Esophagus mucosa (tissue), 1 donor: ENCODE results near the gene UVSSA. TPM values are rescaled to one million over a fixed set of nuclear protein-coding genes. Genes with fewer than 3 reads are reported as not detected.

Source experiments
- ATAC-seq: fragments of 200-7000 bp; cut with Tn5 transposase; one replicate; pipeline ENCODE4 v1.9.1; 2020
- total RNA-seq: library from RNA; stranded (reverse); gene quantifications from one replicate; pipeline ENCODE4 v1.2.4, GENCODE V29; 2023
- donor health status: DM: yes; HTN: yes; CAD: no.

The UVSSA gene, protein sequence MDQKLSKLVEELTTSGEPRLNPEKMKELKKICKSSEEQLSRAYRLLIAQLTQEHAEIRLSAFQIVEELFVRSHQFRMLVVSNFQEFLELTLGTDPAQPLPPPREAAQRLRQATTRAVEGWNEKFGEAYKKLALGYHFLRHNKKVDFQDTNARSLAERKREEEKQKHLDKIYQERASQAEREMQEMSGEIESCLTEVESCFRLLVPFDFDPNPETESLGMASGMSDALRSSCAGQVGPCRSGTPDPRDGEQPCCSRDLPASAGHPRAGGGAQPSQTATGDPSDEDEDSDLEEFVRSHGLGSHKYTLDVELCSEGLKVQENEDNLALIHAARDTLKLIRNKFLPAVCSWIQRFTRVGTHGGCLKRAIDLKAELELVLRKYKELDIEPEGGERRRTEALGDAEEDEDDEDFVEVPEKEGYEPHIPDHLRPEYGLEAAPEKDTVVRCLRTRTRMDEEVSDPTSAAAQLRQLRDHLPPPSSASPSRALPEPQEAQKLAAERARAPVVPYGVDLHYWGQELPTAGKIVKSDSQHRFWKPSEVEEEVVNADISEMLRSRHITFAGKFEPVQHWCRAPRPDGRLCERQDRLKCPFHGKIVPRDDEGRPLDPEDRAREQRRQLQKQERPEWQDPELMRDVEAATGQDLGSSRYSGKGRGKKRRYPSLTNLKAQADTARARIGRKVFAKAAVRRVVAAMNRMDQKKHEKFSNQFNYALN
- 11.0 TPM for total RNA-seq

- ATAC-seq, result peak; percentile 96
Measured at GRCh38 chr4:1346781-1347409, at the start of gene UVSSA. UVSSA (plus strand) TSS chr4:1347208; CDS start chr4:1348092, 884 bp downstream.

DNA sequence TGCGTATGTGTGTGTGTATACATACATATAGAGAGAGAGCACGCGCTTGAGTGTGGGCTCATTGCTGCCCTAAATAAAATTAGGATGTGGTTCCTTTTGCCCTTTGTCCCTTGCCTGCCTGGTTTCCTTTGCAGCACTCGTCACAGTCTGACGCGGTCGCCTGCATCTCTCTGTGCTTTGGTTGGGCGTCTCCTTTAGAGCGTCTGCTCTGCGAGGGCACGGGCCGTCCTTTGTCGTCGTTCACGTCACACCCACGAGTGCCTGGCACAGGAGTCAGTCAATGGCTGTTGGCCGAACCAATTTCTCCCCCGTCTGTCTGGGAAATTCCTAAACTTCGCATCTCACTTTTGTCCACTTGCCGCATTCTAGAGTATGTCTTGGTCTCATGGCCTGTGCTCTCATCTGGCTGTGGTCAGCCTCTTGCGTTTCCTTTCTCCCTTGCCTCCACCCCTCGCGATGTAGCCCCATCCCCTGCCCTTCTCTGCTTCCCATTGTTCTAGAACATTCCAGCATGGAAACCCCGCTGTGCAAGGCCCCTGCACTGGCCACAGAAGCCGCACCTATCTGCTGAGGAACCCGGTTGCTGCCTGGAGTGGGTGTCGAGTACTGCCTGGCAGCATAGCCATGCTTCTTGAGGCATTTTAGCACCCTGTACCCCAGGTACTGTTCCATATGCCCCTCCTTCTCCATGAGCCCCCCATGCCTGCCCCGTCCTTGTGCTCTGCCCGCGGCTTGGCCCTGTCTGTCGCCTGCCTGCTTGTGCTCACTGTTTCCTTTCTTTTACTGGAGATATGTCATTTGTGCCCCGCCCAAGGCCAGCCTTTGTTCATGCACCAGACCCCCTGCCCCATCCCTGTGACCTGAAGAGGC, 49.3 kb upstream of the UVSSA start:
- ATAC-seq, result no peak

- no peak for ATAC-seq
Measured at GRCh38 chr4:1298461-1298860, 48.5 kb upstream of the UVSSA start.

DNA sequence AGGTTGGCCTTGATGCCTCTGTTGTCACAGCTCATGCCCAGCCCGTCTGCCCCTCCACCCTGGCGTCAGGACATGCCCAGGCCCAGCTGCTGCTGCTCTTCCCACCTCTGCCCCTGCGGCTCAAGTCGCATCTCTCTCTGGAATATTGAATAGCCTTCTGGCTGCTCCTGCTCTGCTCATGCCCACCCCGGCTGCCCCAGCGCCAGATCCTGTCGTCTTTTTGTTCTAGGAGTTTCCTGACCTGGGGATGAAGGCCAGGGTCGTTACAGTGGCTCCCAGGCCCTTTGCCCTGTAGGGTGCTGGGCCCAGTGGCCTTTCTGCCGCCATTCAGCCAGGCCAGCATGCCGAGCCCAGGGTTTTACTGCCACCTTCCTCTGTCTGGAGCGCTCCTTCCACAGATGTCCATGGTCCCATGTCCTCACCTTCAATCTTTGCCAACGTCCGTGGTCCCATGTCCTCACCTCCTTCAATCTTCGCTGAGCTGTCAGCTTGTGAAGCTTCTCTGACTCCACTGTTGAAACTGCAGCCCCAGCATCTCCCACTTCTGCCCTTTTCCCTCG, 47.6 kb upstream of the UVSSA start:
- no peak for ATAC-seq

DNA sequence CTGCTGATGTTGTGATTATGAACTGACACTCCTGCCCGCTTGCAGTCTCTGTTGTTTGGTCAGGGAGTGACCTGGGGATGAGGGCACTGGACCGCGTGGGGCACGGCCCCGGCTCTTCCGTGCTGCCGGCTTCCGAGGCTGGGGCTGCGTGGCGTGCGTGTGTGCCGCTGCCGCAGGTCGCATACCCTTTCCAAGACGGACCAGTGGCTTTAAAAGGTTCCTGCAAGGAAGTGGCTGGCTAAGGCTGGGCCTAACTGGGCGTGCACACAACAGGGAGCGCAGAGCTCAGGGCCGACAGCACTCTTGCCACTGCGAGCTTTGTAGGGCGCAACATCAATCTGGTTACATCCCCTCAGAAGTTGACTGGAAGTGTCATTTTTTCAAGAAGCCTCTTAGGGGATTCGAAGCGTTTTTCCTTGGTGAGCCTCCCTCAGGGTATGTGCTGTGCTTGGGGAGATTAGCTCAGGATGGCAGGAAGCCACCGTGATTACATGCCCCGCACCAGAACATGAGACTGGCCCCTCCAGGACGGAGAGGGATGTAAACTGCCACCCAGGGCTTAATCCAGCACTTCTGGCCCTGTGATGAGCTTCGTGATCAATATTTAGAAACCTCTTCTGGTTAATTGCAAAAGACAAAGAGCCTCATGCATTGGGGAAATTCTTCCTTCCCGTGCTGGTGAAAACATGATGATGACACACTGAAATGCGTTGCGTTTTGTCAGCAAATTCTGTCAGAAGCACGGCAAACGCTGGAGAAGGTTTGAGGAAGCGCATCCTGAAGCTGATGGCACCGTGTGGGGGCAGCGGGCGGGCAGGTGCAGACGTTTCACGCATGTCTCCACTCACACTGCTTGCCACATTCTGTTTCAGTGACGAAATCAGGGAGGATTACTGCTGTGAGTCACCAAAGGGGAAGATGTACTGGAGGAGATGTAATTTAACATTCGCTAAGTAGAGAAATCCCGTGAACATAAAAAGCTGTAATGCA, 46.2 kb upstream of the UVSSA start:
- peak; percentile 92 for ATAC-seq

DNA sequence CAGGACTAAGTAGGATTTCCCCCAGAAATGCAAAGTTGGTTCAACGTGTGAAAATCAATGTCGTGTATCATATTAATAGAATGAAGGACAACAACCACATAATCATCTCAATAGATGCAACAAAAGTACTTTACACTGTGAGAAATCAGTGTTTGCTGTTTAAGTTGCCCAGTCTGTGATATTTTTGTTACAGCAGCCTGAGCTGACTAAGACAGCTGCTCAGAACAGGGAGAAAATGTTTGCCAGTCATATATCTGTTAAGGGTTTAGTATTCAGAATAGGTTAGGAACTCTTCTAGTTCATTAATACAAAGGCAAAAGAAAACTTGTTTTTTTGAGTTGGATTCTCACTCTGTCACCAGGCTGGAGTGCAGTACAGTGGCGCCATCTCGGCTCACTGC, 44.8 kb upstream of the UVSSA start:
- no peak for ATAC-seq

- ATAC-seq, result no peak
Measured at GRCh38 chr4:1305261-1305711, 41.7 kb upstream of the UVSSA start.

- peak; percentile 51 for ATAC-seq
Measured at GRCh38 chr4:1305781-1306455, 41.1 kb upstream of the UVSSA start.

GRCh38 chr4:1307951-1308735, 38.9 kb upstream of the UVSSA start:
- no peak for ATAC-seq

GRCh38 chr4:1309261-1310010, 37.6 kb upstream of the UVSSA start:
- peak; percentile 56 for ATAC-seq

DNA sequence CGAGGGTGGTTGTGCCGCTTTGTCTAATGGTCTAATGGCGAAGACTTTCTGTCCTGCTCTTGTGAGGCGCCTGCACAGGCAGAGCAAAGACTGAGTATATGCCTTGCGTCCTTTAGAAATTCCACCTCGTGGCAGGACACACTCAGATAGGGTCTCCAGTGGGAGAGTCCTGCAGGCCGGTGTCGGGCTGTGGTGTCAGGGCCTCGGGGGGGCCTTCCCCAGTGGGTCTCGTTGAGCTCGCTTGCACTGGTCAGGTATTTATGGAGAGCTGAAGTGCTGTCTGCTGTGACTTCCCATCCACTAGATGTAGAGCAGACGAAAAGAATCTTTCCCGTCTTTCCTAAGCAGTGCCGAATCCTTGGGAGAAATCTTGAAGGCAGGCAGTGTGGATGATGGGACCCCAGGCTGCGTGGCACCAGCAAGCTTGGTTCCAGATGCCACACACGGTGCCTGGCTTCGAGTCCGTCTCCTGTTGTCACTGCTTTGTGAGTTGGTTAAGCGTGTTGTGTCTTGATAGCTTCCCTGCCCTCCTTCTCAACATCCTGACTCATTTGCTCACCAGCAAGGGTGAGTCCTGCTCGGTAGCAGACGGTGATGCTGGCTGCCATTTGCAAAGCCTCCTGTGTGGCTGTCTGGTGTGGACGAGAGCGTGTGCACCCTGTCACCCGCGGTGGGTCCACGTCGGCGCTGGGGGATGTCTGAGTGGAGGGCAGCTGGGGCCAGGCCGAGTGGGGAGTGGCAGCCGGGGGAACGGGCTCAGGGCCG, 36.8 kb upstream of the UVSSA start:
- peak; percentile 65 for ATAC-seq

DNA sequence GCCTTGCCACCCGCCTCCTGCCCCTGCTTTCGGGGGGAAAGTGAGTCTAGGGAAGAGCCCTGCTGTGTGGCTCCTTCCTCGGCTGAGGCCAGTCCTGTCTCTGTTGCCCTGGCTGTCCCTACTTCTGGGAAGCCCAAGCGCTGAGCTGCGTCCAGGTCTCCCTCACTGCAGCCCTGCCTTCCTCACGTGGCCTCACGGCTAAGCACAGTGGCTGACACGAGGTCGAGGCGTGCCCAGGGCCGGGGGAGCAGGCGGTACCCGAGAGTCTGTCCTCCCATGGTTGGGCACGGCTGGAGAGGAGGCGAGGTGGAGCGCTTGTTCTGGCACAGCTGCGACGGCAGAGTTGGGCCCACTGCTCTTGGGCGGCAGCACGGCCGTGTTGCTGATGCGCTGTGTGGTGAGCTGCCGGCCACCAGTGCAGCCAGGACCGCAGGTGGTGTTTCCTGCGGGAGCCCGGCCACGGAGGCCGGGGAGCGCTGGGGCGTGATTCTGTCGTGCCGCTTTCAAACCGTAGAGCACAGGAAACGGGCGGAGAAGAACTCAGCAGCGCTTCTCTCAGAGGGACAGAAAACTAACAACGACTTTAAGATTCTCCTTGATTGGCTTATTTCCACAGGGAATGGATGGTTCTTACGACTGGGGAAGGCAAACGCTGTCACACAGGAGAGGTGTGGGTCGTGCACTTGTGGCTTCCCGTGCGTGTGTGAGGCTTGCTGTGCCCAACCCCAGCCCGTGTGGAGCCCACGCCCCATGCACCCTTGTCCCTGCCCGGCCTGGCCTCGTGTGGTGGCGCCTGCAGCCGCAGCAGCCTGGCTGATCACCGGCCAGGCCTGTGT, 36.0 kb upstream of the UVSSA start:
- no peak for ATAC-seq

DNA sequence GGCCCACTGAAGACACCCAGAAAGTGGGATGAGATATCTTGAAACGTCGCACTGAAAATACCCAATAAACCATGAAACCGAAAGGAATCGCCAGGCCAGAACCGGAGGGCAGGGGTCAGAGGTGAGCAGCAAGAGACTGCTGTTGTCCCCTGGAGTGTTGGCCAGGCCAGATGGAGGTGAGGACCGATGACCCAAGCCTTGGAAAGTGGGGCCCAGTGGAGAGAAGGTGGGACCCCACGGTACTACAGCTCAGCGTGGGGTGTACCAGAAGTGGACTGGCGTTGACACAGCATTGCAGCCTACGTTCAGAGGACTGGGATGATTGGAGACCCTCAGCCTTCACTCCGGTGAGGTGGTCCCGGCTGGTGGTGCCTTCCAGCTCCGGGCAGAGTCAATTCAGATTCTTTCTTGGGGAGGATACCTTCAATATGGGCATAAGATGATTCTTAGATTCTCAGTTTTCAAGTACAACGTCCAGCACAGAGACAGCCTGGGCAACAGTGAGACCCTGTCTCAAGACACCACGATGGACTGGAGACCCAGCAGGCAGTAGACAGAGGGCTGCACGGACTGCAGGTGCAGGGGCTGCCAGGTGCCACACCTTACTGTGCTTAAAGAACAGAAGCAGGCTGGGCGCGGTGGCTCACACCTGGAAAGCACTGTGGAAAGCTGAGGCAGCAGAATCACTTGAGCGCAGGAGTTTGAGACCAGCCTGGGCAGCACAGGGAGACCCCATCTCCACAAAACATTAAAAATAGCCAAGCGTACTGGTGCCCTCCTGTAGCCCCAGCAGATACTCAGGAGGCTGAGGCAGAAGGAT, 34.0 kb upstream of the UVSSA start:
- ATAC-seq, result no peak

DNA sequence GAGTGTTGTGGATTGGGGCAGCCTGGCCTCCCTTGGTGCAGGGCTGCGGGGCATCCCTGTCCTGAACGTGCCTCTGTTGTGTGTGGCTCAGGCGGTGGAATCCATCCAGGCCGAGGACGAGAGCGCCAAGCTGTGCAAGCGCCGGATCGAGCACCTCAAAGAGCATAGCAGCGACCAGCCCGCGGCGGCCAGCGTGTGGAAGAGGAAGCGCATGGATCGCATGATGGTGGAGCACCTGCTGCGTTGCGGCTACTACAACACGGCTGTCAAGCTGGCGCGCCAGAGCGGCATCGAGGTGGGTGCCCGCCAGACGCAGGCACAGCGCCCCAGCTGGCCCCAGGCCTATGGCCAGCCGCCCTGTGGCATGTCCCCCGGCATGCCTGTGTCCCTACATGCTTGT, 31.7 kb upstream of the UVSSA start:
- ATAC-seq, result no peak

GRCh38 chr4:1315836-1316536, 31.0 kb upstream of the UVSSA start:
- ATAC-seq, result no peak
